Adipocyte (in vitro differentiated cells): ENCODE results near the gene CPTP.

Experiments used
- DNase-seq: peaks from one replicate; pipeline ENCODE4 v3.0.0-alpha.2; 2015; ENCODE audit warnings: low read depth
- H3K27me3 ChIP-seq: replicated peaks from 2 replicates; pipeline ENCODE4 v1.7.0; 2013; ENCODE audit warnings: mild to moderate bottlenecking, low read length, moderate library complexity; ENCODE audit not compliant: control insufficient read depth, insufficient read depth
- H3K36me3 ChIP-seq: 2 replicates; pipeline ENCODE4 v1.7.0; 2013; ENCODE audit warnings: low read length, mild to moderate bottlenecking, moderate library complexity; ENCODE audit not compliant: control insufficient read depth, insufficient read depth, severe bottlenecking
- H3K4me1 ChIP-seq: 2 replicates; pipeline ENCODE4 v1.7.0; 2013; ENCODE audit warnings: mild to moderate bottlenecking, low read length, moderate library complexity; ENCODE audit not compliant: control insufficient read depth, insufficient read depth
- H3K4me3 ChIP-seq: 2 replicates; pipeline ENCODE4 v1.7.0; 2013; ENCODE audit warnings: mild to moderate bottlenecking, low read length, moderate library complexity
- H3K9ac ChIP-seq: 2 replicates; pipeline ENCODE4 v1.7.0; 2013; ENCODE audit warnings: mild to moderate bottlenecking, low read length, moderate library complexity
- H3K9me3 ChIP-seq: 2 replicates; pipeline ENCODE4 v1.7.0; 2013; ENCODE audit warnings: mild to moderate bottlenecking, low read length, moderate library complexity; ENCODE audit not compliant: control insufficient read depth

Gene CPTP

DNA sequence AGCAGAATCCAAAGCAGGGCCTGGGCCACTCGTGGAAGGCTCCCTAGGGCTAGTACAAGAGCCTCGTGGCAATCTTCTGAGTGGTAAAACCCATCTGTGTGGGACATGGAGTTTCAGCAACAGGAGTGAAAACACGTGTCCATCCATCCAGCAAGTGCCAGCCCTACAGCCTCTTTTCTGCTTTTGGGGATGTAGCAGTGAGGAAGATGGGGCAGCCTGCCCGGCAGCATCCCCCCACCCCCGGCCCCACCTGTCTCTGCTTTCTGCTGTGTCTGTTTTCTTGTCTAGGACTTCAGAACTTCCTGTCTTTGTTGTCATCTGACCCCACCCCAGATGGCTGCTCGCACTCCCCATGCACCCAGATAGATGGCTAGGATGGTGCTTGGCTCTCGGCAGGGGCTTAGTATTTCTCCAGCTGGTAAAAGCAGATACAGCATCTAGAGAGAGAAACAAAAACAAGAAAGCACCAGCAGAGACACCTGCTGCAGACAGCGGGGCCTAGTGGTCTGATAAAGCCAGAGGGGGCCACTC is 1.5 kb downstream of the CPTP start:
- peak overlapping the region; percentile 85 for H3K4me3 ChIP-seq
- H3K9me3 ChIP-seq, result no peaks in the 10 kb centered on the region
- peaks cover 30% of the 10 kb centered on the region for H3K4me1 ChIP-seq
- no peak for DNase-seq
- peak overlapping the region; percentile 91 for H3K9ac ChIP-seq
- peaks cover 6% of the 10 kb centered on the region for H3K36me3 ChIP-seq
- H3K27me3 ChIP-seq, result no peaks in the 10 kb centered on the region

DNA sequence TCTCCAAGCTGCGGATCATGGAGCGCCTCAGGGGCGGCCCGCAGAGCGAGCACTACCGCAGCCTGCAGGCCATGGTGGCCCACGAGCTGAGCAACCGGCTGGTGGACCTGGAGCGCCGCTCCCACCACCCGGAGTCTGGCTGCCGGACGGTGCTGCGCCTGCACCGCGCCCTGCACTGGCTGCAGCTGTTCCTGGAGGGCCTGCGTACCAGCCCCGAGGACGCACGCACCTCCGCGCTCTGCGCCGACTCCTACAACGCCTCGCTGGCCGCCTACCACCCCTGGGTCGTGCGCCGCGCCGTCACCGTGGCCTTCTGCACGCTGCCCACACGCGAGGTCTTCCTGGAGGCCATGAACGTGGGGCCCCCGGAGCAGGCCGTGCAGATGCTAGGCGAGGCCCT is 2.7 kb downstream of the CPTP start:
- no peaks in the 10 kb centered on the region for H3K27me3 ChIP-seq

DNA sequence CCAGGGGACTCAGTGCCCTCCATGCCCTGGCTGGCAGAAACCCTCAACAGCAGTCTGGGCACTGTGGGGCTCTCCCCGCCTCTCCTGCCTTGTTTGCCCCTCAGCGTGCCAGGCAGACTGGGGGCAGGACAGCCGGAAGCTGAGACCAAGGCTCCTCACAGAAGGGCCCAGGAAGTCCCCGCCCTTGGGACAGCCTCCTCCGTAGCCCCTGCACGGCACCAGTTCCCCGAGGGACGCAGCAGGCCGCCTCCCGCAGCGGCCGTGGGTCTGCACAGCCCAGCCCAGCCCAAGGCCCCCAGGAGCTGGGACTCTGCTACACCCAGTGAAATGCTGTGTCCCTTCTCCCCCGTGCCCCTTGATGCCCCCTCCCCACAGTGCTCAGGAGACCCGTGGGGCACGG is 3.7 kb downstream of the CPTP start:
- Histone ChIP-seq H3K27me3 (no peaks in the 10 kb centered on the region), H3K4me1 (peaks cover 27% of the 10 kb centered on the region), H3K9ac (no peak overlapping the region), H3K4me3 (no peak overlapping the region), H3K36me3 (peaks cover 6% of the 10 kb centered on the region), H3K9me3 (no peaks in the 10 kb centered on the region)
- no peak for DNase-seq

More for the DNA sequence above, 2.7 kb downstream of the CPTP start:
- Histone ChIP-seq H3K4me3 (no peak overlapping the region), H3K9me3 (no peaks in the 10 kb centered on the region), H3K36me3 (peaks cover 6% of the 10 kb centered on the region), H3K9ac (no peak overlapping the region), H3K4me1 (peaks cover 30% of the 10 kb centered on the region)
- DNase-seq, result no peak

DNA sequence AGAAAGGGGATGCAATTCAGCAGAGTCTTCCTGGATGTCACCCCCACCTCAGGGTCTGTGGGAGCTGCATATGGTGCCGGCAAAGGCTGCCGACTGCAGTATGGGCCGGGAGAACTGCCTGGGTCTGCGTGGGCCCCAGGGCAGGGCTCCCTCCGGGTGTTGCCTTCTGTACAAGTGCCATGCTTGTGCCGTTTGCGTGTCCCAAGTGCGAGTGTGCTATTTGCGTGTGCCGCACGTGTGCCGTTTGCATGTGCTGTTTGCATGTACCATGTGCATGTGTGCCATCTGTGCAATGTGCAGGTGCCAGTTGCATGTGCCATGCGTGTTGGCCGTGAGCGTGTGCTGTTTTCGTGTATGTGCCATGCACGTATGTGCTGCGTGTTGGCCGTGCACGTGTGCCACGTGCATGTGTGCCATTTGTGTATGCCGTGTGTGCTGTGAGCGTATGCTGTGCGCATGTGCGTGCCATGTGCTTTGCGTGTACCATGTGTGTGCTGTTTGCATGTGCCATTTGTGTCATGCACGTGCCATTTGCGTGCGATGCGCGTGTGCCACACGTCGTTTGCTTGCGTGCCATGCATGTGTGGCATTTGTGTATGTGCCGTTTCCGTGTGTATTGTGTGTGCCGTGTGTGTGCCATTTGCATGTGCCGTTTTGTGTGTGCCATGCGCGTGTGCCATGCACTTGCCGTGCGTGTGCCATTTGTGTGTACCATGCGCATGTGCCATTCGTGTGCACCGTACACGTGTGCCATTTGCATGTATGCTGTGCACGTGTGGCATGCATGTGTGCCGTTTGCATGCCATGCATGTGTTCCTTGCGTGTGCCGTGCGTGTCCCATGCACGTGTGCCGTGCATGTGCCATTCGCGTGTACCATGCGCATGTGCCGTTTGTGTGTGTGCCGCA is 5.0 kb downstream of the CPTP start:
- Histone ChIP-seq H3K9me3 (no peaks in the 10 kb centered on the region), H3K27me3 (no peaks in the 10 kb centered on the region), H3K4me1 (peaks cover 23% of the 10 kb centered on the region), H3K4me3 (no peak overlapping the region), H3K36me3 (peaks cover 6% of the 10 kb centered on the region), H3K9ac (no peak overlapping the region)
- DNase-seq, result no peak

DNA sequence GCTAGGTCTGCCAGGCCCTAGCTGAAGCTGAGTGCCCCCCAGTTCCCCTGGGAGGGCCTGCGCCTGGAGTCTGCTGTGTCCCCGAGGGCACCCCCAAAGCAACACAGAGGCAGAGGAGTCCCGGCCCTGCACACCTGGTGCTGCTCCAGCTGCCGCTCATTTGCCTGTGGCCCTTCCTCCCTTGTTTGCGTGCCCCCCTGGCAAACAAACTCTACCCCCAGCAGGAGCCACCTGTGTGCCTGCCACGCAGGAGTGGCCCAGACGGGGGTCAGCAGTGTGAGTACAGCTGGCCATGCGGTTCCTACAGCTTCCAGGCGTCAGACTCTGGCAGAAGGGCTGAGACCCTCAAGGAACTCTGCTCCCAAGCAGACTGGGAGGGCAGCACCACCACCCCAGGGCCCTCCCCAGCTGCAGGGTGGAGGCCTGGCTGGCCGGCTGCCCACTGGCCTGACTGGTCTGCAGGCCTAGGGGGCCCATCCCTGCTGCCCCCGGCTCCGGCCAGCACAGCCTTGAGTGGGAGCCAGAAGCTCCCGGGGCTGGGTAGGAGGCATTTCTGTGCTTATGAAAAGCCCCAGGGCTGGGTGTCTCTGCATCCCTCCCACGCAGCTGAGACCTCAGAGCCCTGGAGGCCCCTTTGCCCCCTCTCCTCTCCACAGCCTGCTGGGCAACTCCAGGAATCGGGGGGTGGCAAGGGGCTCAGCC is 5.9 kb downstream of the CPTP start:
- Histone ChIP-seq H3K4me3 (no peak overlapping the region), H3K4me1 (peaks cover 19% of the 10 kb centered on the region), H3K9ac (peak overlapping the region; percentile 54), H3K27me3 (no peaks in the 10 kb centered on the region), H3K9me3 (no peaks in the 10 kb centered on the region), H3K36me3 (peaks cover 6% of the 10 kb centered on the region)
- peak; percentile 40 for DNase-seq

DNA sequence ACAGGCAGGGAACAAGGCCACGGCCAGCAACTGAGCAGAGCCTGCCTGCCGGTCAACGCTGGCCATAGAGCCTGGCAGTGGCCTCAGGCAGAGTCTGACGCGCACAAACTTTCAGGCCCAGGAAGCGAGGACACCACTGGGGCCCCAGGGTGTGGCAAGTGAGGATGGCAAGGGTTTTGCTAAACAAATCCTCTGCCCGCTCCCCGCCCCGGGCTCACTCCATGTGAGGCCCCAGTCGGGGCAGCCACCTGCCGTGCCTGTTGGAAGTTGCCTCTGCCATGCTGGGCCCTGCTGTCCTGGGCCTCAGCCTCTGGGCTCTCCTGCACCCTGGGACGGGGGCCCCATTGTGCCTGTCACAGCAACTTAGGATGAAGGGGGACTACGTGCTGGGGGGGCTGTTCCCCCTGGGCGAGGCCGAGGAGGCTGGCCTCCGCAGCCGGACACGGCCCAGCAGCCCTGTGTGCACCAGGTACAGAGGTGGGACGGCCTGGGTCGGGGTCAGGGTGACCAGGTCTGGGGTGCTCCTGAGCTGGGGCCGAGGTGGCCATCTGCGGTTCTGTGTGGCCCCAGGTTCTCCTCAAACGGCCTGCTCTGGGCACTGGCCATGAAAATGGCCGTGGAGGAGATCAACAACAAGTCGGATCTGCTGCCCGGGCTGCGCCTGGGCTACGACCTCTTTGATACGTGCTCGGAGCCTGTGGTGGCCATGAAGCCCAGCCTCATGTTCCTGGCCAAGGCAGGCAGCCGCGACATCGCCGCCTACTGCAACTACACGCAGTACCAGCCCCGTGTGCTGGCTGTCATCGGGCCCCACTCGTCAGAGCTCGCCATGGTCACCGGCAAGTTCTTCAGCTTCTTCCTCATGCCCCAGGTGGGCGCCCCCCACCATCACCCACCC is 6.7 kb downstream of the CPTP start, which contains the start of gene TAS1R3:
Gene TAS1R3 (plus strand): TSS at position 213 of the 898 bp plus-strand sequence. CDS start 66 bp downstream, at position 279.
- Histone ChIP-seq H3K4me1 (peaks cover 13% of the 10 kb centered on the region), H3K27me3 (no peaks in the 10 kb centered on the region), H3K36me3 (peaks cover 6% of the 10 kb centered on the region), H3K9me3 (no peaks in the 10 kb centered on the region), H3K4me3 (no peak within 1 kb of the TSS), H3K9ac (peak within 1 kb of the TSS; percentile 54)
- DNase-seq, result peak; percentile 41

DNA sequence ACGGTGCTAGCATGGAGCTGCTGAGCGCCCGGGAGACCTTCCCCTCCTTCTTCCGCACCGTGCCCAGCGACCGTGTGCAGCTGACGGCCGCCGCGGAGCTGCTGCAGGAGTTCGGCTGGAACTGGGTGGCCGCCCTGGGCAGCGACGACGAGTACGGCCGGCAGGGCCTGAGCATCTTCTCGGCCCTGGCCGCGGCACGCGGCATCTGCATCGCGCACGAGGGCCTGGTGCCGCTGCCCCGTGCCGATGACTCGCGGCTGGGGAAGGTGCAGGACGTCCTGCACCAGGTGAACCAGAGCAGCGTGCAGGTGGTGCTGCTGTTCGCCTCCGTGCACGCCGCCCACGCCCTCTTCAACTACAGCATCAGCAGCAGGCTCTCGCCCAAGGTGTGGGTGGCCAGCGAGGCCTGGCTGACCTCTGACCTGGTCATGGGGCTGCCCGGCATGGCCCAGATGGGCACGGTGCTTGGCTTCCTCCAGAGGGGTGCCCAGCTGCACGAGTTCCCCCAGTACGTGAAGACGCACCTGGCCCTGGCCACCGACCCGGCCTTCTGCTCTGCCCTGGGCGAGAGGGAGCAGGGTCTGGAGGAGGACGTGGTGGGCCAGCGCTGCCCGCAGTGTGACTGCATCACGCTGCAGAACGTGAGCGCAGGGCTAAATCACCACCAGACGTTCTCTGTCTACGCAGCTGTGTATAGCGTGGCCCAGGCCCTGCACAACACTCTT is 7.6 kb downstream of the CPTP start:
- no peak for DNase-seq
- Histone ChIP-seq H3K36me3 (peaks cover 7% of the 10 kb centered on the region), H3K4me3 (no peak overlapping the region), H3K27me3 (no peaks in the 10 kb centered on the region), H3K4me1 (peaks cover 13% of the 10 kb centered on the region), H3K9ac (no peak overlapping the region), H3K9me3 (no peaks in the 10 kb centered on the region)

DNA sequence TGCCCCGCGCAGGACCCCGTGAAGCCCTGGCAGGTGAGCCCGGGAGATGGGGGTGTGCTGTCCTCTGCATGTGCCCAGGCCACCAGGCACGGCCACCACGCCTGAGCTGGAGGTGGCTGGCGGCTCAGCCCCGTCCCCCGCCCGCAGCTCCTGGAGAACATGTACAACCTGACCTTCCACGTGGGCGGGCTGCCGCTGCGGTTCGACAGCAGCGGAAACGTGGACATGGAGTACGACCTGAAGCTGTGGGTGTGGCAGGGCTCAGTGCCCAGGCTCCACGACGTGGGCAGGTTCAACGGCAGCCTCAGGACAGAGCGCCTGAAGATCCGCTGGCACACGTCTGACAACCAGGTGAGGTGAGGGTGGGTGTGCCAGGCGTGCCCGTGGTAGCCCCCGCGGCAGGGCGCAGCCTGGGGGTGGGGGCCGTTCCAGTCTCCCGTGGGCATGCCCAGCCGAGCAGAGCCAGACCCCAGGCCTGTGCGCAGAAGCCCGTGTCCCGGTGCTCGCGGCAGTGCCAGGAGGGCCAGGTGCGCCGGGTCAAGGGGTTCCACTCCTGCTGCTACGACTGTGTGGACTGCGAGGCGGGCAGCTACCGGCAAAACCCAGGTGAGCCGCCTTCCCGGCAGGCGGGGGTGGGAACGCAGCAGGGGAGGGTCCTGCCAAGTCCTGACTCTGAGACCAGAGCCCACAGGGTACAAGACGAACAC is 8.3 kb downstream of the CPTP start:
- H3K9ac ChIP-seq, result no peak overlapping the region
- peaks cover 13% of the 10 kb centered on the region for H3K4me1 ChIP-seq
- no peaks in the 10 kb centered on the region for H3K9me3 ChIP-seq
- no peaks in the 10 kb centered on the region for H3K27me3 ChIP-seq
- no peak overlapping the region for H3K4me3 ChIP-seq
- H3K36me3 ChIP-seq, result peaks cover 5% of the 10 kb centered on the region
- no peak for DNase-seq

DNA sequence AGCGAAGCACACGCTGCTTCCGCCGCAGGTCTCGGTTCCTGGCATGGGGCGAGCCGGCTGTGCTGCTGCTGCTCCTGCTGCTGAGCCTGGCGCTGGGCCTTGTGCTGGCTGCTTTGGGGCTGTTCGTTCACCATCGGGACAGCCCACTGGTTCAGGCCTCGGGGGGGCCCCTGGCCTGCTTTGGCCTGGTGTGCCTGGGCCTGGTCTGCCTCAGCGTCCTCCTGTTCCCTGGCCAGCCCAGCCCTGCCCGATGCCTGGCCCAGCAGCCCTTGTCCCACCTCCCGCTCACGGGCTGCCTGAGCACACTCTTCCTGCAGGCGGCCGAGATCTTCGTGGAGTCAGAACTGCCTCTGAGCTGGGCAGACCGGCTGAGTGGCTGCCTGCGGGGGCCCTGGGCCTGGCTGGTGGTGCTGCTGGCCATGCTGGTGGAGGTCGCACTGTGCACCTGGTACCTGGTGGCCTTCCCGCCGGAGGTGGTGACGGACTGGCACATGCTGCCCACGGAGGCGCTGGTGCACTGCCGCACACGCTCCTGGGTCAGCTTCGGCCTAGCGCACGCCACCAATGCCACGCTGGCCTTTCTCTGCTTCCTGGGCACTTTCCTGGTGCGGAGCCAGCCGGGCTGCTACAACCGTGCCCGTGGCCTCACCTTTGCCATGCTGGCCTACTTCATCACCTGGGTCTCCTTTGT is 9.1 kb downstream of the CPTP start:
- no peak overlapping the region for H3K4me3 ChIP-seq
- DNase-seq, result no peak
- H3K9me3 ChIP-seq, result no peaks in the 10 kb centered on the region
- peaks cover 11% of the 10 kb centered on the region for H3K36me3 ChIP-seq
- H3K9ac ChIP-seq, result no peak overlapping the region
- H3K27me3 ChIP-seq, result no peaks in the 10 kb centered on the region
- H3K4me1 ChIP-seq, result peaks cover 13% of the 10 kb centered on the region
